Adrenal gland (tissue), 12 donors: Measurements from ENCODE around the gene PKDREJ. TPM values are rescaled to one million over a fixed set of nuclear protein-coding genes. Genes with fewer than 3 reads are reported as not detected.

Source experiments
- DNase-seq, 7 donors: peaks; one replicate each; pipeline ENCODE4 v3.0.0-alpha.2; 2019 to 2020
- H3K27ac ChIP-seq, 5 donors: fragments of 200-600 bp; sonication (generic) in 4 of 5; 1 replicate in 3 of 5; 2 replicates in 2 of 5; pipeline versions ENCODE4 v1.5.1 to v1.8.0; 2016 to 2020; ENCODE audit warnings: mild to moderate bottlenecking in 1 of 5
- H3K27me3 ChIP-seq: fragments of 200-600 bp; 2 replicates; pipeline ENCODE4 v1.8.0; 2021
- H3K36me3 ChIP-seq, 2 donors: fragments of 200-600 bp; replicated peaks in 1 of 2; 1 replicate in 1 of 2; 2 replicates in 1 of 2; pipeline versions ENCODE4 v1.5.1 to v1.8.0; 2018 to 2022
- H3K4me1 ChIP-seq, 2 donors: fragments of 200-600 bp; replicated peaks in 1 of 2; 1 replicate in 1 of 2; 2 replicates in 1 of 2; pipeline versions ENCODE4 v1.5.1 to v1.8.0; 2018 to 2021
- H3K4me3 ChIP-seq, 4 donors: fragments of 200-600 bp; sonication (generic) in 3 of 4; one replicate each; pipeline ENCODE4 v1.5.1; 2016 to 2018
- H3K9me3 ChIP-seq, 3 donors: fragments of 200-600 bp; sonication (generic) in 1 of 3; replicated peaks in 1 of 3; 1 replicate in 2 of 3; 2 replicates in 1 of 3; pipeline versions ENCODE4 v1.5.1 to v1.8.0; 2016 to 2021
- CTCF ChIP-seq, 6 experiments: fragments of 450-650 bp in 4 of 6; fragments of 200-600 bp in 2 of 6; sonication (generic) in 1 of 6; IDR thresholded peaks; 1 replicate in 5 of 6; 2 replicates in 1 of 6; pipeline versions ENCODE4 v1.5.1 to v1.8.0; 2016 to 2021; ENCODE audit warnings: antibody characterized with exemption in 6 of 6, mild to moderate bottlenecking in 2 of 6, moderate library complexity in 1 of 6
- POLR2A ChIP-seq, 2 donors: fragments of 450-650 bp; IDR thresholded peaks; one replicate each; pipeline ENCODE4 v1.6.1; 2017; ENCODE audit warnings: antibody characterized with exemption in 2 of 2, mild to moderate bottlenecking in 2 of 2, moderate library complexity in 1 of 2
- WGBS, 4 donors: extraction: QIAGEN DNeasy Blood & Tissue Kit in 2 of 4; methylation state at CpG; one replicate each; pipeline versions ENCODE4 v1.1.5 to v1.1.7; 2013 to 2017; 5-methylcytosine and 5-hydroxymethylcytosine counted together
- intact Hi-C, 2 donors: fragments of 100-400 bp; cut with DNase I; formaldehyde crosslinking; loops; one replicate each; pipeline versions ENCODE4 v1.14.1 to v1.15.0; 2022 to 2023
- polyA plus RNA-seq, 3 donors: library from polyadenylated mRNA; stranded (reverse); fragments of 200-250 nt in 2 of 3; fragments of 350-450 nt in 1 of 3; fragmentation: Illumina TruSeq in 1 of 3; extraction: RNeasy Lipid Tissue Mini Kit (QIAGEN cat#74804) in 1 of 3; gene quantifications; one replicate each; pipeline ENCODE4 v1.2.3, GENCODE V29; 2013 to 2014
- total RNA-seq, 9 donors: library from RNA; depleted of rRNA in 4 of 9; stranded (reverse); fragments of >200 nt in 4 of 9; fragments of 120-200 nt in 1 of 9; fragmentation: NEBNext Ultra II Directional in 1 of 9; extraction: Animal tissue kit (Norgen Biotek cat#: 25700) in 1 of 9; gene quantifications; one replicate each; pipeline versions ENCODE4 v1.1.0 to v1.2.4, GENCODE V29; 2013 to 2023
- donor health status: healthy with polysubstance abuse.
- donor health status: Bipolar disorder and iron deficiency.
- donor health status: DM: yes; HTN: yes; CAD: no.
- donor health status: DM: no; HTN: no; CAD: no.
- donor health status: DM: no; HTN: no; CAD: no.
- donor health status: DM: yes; HTN: yes; CAD: no.

Gene PKDREJ
- total and polyA plus RNA-seq, 12 donors: under 0.01 to 0.11 (median 0.05) TPM; not detected in 2

- no peaks in the 10 kb centered on the region for H3K27me3 ChIP-seq
- TF ChIP-seq POLR2A (IDR thresholded peaks at IDR 0.05): no peak
- no peak for TF ChIP-seq CTCF (IDR thresholded peaks at IDR 0.05)
- peaks cover 0 to 100% of the 10 kb centered on the region in 2 donors for H3K36me3 ChIP-seq
- intact Hi-C loops: no loop called here
- WGBS, 4 donors: 91 to 97% (median 96%) methylated on average over 9 to 13 of the region's 13 CpGs
- no peaks in the 10 kb centered on the region for H3K4me1 ChIP-seq
- no peaks in the 10 kb centered on the region for H3K9me3 ChIP-seq
- no peak overlapping the region for H3K4me3 ChIP-seq
- DNase-seq: peak in 1 of 7 donors; percentile 6
- H3K27ac ChIP-seq: no peak overlapping the region
These were observed 18.9 kb upstream of the PKDREJ start for GRCh38 chr22:46281866-46282678.

- no peaks in the 10 kb centered on the region for H3K4me1 ChIP-seq
- no peak for TF ChIP-seq CTCF (IDR thresholded peaks at IDR 0.05)
- no peak for TF ChIP-seq POLR2A (IDR thresholded peaks at IDR 0.05)
- WGBS, 4 donors: 84 to 87% (median 86%) methylated on average over 9 to 19 of the region's 19 CpGs
These were observed 18.0 kb upstream of the PKDREJ start for GRCh38 chr22:46280999-46281623.

GRCh38 chr22:46280063-46280817, 17.1 kb upstream of the PKDREJ start:
- H3K27ac ChIP-seq: peak overlapping the region in 1 of 5 donors; percentile 32
- no peak overlapping the region for H3K4me3 ChIP-seq
- H3K27me3 ChIP-seq: no peaks in the 10 kb centered on the region
- no peaks in the 10 kb centered on the region for H3K4me1 ChIP-seq
- intact Hi-C loops: no loop called here
- H3K36me3 ChIP-seq: peaks cover 0 to 95% of the 10 kb centered on the region in 2 donors
- peak in 1 of 7 donors; percentile 11 for DNase-seq
- no peak for TF ChIP-seq POLR2A (IDR thresholded peaks at IDR 0.05)
- no peaks in the 10 kb centered on the region for H3K9me3 ChIP-seq
- 93 to 98% (median 97%) methylated on average over 5 to 12 of the region's 12 CpGs for whole genome bisulfite sequencing, 4 donors

More at GRCh38 chr22:46280999-46281623, 18.0 kb upstream of the PKDREJ start:
- no peak overlapping the region for H3K4me3 ChIP-seq
- no peak overlapping the region for H3K27ac ChIP-seq
- H3K36me3 ChIP-seq: peaks cover 0 to 95% of the 10 kb centered on the region in 2 donors
- intact Hi-C loops: no loop called here
- H3K9me3 ChIP-seq: no peaks in the 10 kb centered on the region
- H3K27me3 ChIP-seq: no peaks in the 10 kb centered on the region
- DNase-seq: peak in 2 of 7 donors; percentile 46 to 50

- no peaks in the 10 kb centered on the region for H3K9me3 ChIP-seq
- H3K36me3 ChIP-seq: peaks cover 0 to 93% of the 10 kb centered on the region in 2 donors
- H3K27ac ChIP-seq: no peak overlapping the region
- intact Hi-C loops: no loop called here
- WGBS, 4 donors: 85 to 96% (median 93%) methylated on average over 11 to 22 of the region's 22 CpGs
- no peak overlapping the region for H3K4me3 ChIP-seq
- H3K27me3 ChIP-seq: no peaks in the 10 kb centered on the region
- TF ChIP-seq POLR2A (IDR thresholded peaks at IDR 0.05) (no peak), CTCF (IDR thresholded peaks at IDR 0.05) (no peak)
- peak in 1 of 7 donors; percentile 6 for DNase-seq
- H3K4me1 ChIP-seq: no peaks in the 10 kb centered on the region
These were observed 15.8 kb upstream of the PKDREJ start for GRCh38 chr22:46278656-46279645.
